GM23248 (cell line): Measurements from ENCODE around the gene PDE4B.

Experiments
- EZH2 ChIP-seq: fragments of 200-600 bp; sonication (generic); IDR thresholded peaks from 2 replicates; pipeline ENCODE4 v1.6.1; 2018; ENCODE audit warnings: antibody characterized with exemption, mild to moderate bottlenecking; ENCODE audit not compliant: insufficient read depth, poor library complexity, severe bottlenecking
- EZH2phosphoT487 ChIP-seq: fragments of 200-600 bp; sonication (generic); IDR thresholded peaks from 2 replicates; pipeline ENCODE4 v1.6.1; 2018; ENCODE audit warnings: antibody characterized with exemption, moderate library complexity, mild to moderate bottlenecking, low read depth; ENCODE audit not compliant: insufficient read depth

DNA sequence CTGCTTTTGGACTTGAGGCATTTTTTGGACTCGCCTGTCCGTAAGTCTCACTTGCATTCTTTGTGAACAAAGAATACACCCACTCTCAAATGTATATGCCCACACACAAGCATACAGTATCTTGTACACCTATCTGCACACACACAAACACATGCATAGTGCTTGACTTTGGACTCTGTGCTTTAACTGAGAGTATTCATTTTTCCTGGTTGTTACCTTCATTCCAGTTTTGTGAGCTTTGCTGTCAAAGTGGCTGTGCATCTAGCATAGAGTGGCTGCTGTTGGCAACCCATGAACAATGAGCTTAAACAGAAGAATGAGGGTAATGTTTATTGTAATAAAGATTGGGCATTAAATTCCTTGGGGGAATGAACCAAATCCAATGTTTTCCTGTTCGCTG, 199.0 kb downstream of the PDE4B start:
- TF ChIP-seq EZH2phosphoT487 (no peak), EZH2 (no peak)
